Activated B cell treated with CpG ODN at 0.5 μM for 24 hours (primary cell): ENCODE data around the gene EPB41L2. TPM values are rescaled to one million over a fixed set of nuclear protein-coding genes. Genes with fewer than 3 reads are reported as not detected.

ENCODE experiments used
- ATAC-seq: fragments of 200-7000 bp; cut with Tn5 transposase; one replicate; pipeline ENCODE4 v1.10.0; 2021; ENCODE audit warnings: low read depth, mild to moderate bottlenecking, moderate library complexity
- CTCF ChIA-PET: fragments of 350-600 bp; sonication (Branson Sonifier 250); formaldehyde crosslinking; loops from one replicate; lab custom pipeline; 2021; ENCODE audit warnings: antibody characterized with exemption; lab: Charles Lee
- POLR2A ChIA-PET: fragments of 350-600 bp; sonication (Branson Sonifier 250); formaldehyde crosslinking; loops from one replicate; lab custom pipeline; 2021; ENCODE audit warnings: antibody characterized with exemption; lab: Charles Lee
- DNase-seq: peaks from one replicate; pipeline ENCODE4 v3.0.0; 2022
- H3K27ac Mint-ChIP-seq: one replicate; pipeline ENCODE4 v1.8.0; 2020; ENCODE audit warnings: mixed read lengths
- H3K27me3 Mint-ChIP-seq: one replicate; pipeline ENCODE4 v1.8.0; 2021; ENCODE audit warnings: mixed read lengths
- H3K36me3 Mint-ChIP-seq: one replicate; pipeline ENCODE4 v1.8.0; 2021; ENCODE audit warnings: low read depth, mixed read lengths
- H3K4me1 Mint-ChIP-seq: one replicate; pipeline ENCODE4 v1.8.0; 2021; ENCODE audit warnings: mixed read lengths
- H3K4me3 Mint-ChIP-seq: one replicate; pipeline ENCODE4 v1.8.0; 2020; ENCODE audit warnings: mild to moderate bottlenecking, mixed read lengths
- H3K9me3 Mint-ChIP-seq: one replicate; pipeline ENCODE4 v1.8.0; 2020; ENCODE audit warnings: mixed read lengths
- intact Hi-C: fragments of 100-400 bp; cut with micrococcal nuclease; formaldehyde crosslinking; loops from one replicate; pipeline ENCODE4 v1.15.1; 2024
- total RNA-seq: library from RNA; stranded (reverse); gene quantifications from 2 replicates; pipeline ENCODE4 v1.2.3, GENCODE V29; 2022
- TF ChIP-seq, protein P1 (sequence below): fragments of 200-600 bp; IDR thresholded peaks from one replicate; pipeline ENCODE4 v1.8.0; 2022; ENCODE audit warnings: antibody characterized with exemption, mild to moderate bottlenecking

Gene EPB41L2
- total RNA-seq, 1 donor from 2014 or later = 62.8 TPM

DNA sequence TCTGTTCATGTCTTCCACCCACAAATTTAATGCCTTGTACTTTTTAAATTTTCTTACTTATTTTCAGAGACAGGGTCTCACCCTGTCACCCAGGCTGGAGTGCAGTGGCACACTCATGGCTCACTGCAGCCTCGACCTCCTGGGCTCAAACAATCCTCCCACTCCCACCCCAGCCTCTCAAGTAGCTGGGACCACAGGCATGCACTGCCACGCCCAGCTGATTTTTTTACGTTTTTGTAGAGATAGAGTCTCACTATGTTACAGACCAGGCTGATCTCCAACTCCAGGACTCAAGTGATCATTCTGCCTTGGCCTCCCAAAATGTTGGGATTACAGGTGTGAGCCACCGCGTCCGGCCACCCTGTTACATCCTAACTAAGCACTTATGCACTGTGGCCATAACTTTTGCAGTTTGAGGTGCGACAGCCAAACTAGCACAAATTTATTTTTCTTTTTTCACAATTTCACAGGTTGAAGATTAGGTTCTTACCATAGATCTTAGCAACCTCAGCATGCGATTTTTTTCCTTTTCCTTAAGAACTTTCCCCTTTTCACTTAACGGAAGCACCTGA is 92.1 kb downstream of the EPB41L2 start:
- CTCF ChIA-PET = no interaction called here
- POLR2A ChIA-PET = no interaction called here
- DNase-seq (no peak), ATAC-seq (no peak)
- H3K4me1 Mint-ChIP-seq = peaks cover 14% of the 10 kb centered on the region
- no peak overlapping the region for H3K4me3 Mint-ChIP-seq
- H3K36me3 Mint-ChIP-seq = no peaks in the 10 kb centered on the region
- intact Hi-C loops = no loop called here
- TF ChIP-seq, protein P1, sequence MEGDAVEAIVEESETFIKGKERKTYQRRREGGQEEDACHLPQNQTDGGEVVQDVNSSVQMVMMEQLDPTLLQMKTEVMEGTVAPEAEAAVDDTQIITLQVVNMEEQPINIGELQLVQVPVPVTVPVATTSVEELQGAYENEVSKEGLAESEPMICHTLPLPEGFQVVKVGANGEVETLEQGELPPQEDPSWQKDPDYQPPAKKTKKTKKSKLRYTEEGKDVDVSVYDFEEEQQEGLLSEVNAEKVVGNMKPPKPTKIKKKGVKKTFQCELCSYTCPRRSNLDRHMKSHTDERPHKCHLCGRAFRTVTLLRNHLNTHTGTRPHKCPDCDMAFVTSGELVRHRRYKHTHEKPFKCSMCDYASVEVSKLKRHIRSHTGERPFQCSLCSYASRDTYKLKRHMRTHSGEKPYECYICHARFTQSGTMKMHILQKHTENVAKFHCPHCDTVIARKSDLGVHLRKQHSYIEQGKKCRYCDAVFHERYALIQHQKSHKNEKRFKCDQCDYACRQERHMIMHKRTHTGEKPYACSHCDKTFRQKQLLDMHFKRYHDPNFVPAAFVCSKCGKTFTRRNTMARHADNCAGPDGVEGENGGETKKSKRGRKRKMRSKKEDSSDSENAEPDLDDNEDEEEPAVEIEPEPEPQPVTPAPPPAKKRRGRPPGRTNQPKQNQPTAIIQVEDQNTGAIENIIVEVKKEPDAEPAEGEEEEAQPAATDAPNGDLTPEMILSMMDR = no peak
- no peaks in the 10 kb centered on the region for H3K27me3 Mint-ChIP-seq
- H3K9me3 Mint-ChIP-seq = no peaks in the 10 kb centered on the region
- no peak overlapping the region for H3K27ac Mint-ChIP-seq

DNA sequence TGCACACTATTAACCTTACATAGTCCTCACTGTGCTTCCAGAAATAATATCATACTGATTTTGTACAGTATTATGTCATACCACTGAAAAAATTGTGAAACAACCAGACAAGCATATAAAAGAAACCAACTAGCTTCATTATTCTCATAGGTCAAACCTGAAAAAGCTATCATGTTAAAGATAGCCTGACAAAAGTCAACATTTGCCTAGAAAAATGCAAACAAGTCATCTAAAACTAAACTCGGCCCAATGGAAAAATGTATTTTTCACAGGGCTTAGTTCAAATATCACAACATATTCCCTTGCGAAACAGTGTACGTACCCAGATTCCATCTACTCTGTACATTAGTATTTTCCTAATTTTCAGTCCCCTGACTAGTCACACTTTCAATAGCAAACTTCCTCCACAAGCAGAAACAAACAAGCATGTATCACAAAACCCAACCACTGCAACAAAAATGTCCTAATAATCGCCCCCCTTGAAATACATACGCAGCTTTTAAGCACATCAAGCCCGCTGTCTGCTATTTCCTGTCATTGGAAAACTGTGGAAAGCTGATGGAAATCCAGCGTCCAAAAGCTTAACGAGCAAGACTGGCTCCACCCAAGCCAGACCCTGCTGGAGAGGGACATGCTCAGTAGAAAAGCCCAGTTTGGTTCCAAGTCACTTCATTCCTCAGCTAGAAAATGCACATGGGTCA is 93.1 kb downstream of the EPB41L2 start:
- H3K4me1 Mint-ChIP-seq = peaks cover 17% of the 10 kb centered on the region
- intact Hi-C loops = loop anchor here (2.0 kb wide), 1 partner anchor 23 kb away; no protein-coding TSS in a partner anchor
- DNase-seq (no peak), ATAC-seq (no peak)
- no peak overlapping the region for H3K4me3 Mint-ChIP-seq
- CTCF ChIA-PET = no interaction called here
- H3K27me3 Mint-ChIP-seq = no peaks in the 10 kb centered on the region
- POLR2A ChIA-PET = no interaction called here
- H3K27ac Mint-ChIP-seq = no peak overlapping the region
- TF ChIP-seq, protein P1 = no peak
- no peaks in the 10 kb centered on the region for H3K9me3 Mint-ChIP-seq
- no peaks in the 10 kb centered on the region for H3K36me3 Mint-ChIP-seq

DNA sequence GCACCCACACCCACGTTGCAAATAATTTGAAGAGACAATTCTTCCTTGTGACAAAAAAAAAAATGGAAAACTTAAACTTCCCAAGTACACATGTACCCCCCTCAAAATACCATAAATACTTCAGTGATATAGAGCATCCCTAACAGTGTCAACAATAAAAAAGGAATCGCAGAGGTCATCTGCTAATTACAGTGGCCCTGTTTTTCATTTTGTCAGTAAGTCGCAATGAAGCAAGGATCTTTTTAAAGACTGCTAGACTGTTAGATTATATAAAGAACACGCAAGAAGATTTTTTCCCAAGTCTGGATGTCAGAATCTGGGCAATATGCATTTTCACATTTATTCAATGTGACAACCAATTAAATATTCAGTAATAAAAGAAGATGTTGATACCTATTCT is 93.9 kb downstream of the EPB41L2 start:
- intact Hi-C loops = loop anchor here (2.0 kb wide), 1 partner anchor 22 kb away; no protein-coding TSS in a partner anchor
- POLR2A ChIA-PET = no interaction called here
- Mint-ChIP-seq H3K27me3 (no peaks in the 10 kb centered on the region), H3K27ac (no peak overlapping the region), H3K9me3 (no peaks in the 10 kb centered on the region), H3K4me1 (peaks cover 24% of the 10 kb centered on the region), H3K4me3 (no peak overlapping the region), H3K36me3 (no peaks in the 10 kb centered on the region)
- DNase-seq (no peak), ATAC-seq (no peak)
- TF ChIP-seq, protein P1 = no peak
- CTCF ChIA-PET = no interaction called here

- Mint-ChIP-seq H3K4me1 (peaks cover 31% of the 10 kb centered on the region), H3K9me3 (no peaks in the 10 kb centered on the region), H3K4me3 (no peak overlapping the region), H3K27me3 (no peaks in the 10 kb centered on the region), H3K36me3 (no peaks in the 10 kb centered on the region), H3K27ac (no peak overlapping the region)
- DNase-seq (no peak), ATAC-seq (no peak)
- intact Hi-C loops = loop anchor here (2.0 kb wide), 1 partner anchor 22 kb away; no protein-coding TSS in a partner anchor
- TF ChIP-seq, protein P1 = no peak
- POLR2A ChIA-PET = no interaction called here
- CTCF ChIA-PET = no interaction called here
These were observed 94.6 kb downstream of the EPB41L2 start for GRCh38 chr6:130968476-130968875.
